Daoy (cell line): Measurements from ENCODE around the gene CCNL1. TPM values are rescaled to one million over a fixed set of nuclear protein-coding genes. Genes with fewer than 3 reads are reported as not detected.

Experiments used
- DNase-seq: peaks from one replicate; pipeline ENCODE4 v3.0.0-alpha.2; 2015; ENCODE audit warnings: low read depth
- total RNA-seq: library from RNA; depleted of rRNA; stranded (reverse); fragments of >200 nt; shearing (Covaris generic); gene quantifications from 2 replicates; pipeline ENCODE4 v1.2.3, GENCODE V29; 2014

Gene CCNL1
- total RNA-seq, 1 experiment from 2014 or later = 91.7 TPM

- no peak for DNase-seq
Observed at GRCh38 chr3:157145606-157146322, 14.2 kb downstream of the CCNL1 start.

GRCh38 chr3:157142315-157142714, 17.6 kb downstream of the CCNL1 start:
- DNase-seq = no peak

- no peak for DNase-seq
Observed at GRCh38 chr3:157139938-157140534, 19.9 kb downstream of the CCNL1 start.

- no peak for DNase-seq
Observed at GRCh38 chr3:157136647-157137387, 23.1 kb downstream of the CCNL1 start.

GRCh38 chr3:157135671-157136396, 24.1 kb downstream of the CCNL1 start:
- no peak for DNase-seq

- no peak for DNase-seq
Observed at GRCh38 chr3:157134620-157135191, 25.2 kb downstream of the CCNL1 start.

- no peak for DNase-seq
Observed at GRCh38 chr3:157133434-157134320, 26.3 kb downstream of the CCNL1 start.

GRCh38 chr3:157132936-157133335, 27.0 kb downstream of the CCNL1 start:
- no peak for DNase-seq

GRCh38 chr3:157132341-157132740, 27.6 kb downstream of the CCNL1 start:
- DNase-seq = no peak

GRCh38 chr3:157131861-157132260, 28.1 kb downstream of the CCNL1 start:
- peak; percentile 56 for DNase-seq

GRCh38 chr3:157130467-157131251, 29.3 kb downstream of the CCNL1 start:
- peak; percentile 92 for DNase-seq

GRCh38 chr3:157129803-157130466, 30.0 kb downstream of the CCNL1 start:
- DNase-seq = peak; percentile 88

- DNase-seq = peak; percentile 81
Observed at GRCh38 chr3:157128771-157129681, 30.9 kb downstream of the CCNL1 start.

- peak; percentile 98 for DNase-seq
Observed at GRCh38 chr3:157127831-157128767, 31.8 kb downstream of the CCNL1 start.

- DNase-seq = no peak
Observed at GRCh38 chr3:157127268-157127667, 32.7 kb downstream of the CCNL1 start.

GRCh38 chr3:157126365-157126764, 33.6 kb downstream of the CCNL1 start:
- DNase-seq = no peak

GRCh38 chr3:157125101-157125500, 34.8 kb downstream of the CCNL1 start:
- no peak for DNase-seq
